Pancreas (tissue), 10 donors: ENCODE measurements around the gene SCN9A. TPM values are rescaled to one million over a fixed set of nuclear protein-coding genes. Genes with fewer than 3 reads are reported as not detected.

Source experiments
- ATAC-seq, 4 donors: fragments of 200-7000 bp; cut with Tn5 transposase; one replicate each; pipeline versions ENCODE4 v1.8.0 to v1.9.1; 2020; ENCODE audit warnings: mild to moderate bottlenecking in 4 of 4, moderate library complexity in 4 of 4
- DNase-seq, 6 donors: peaks; one replicate each; pipeline ENCODE4 v3.0.0-alpha.2; 2020
- FAIRE-seq: peaks from 2 replicates; lab custom pipeline; 2012; peaks lifted over from hg19 to GRCh38; lab: Jason Lieb, UNC
- H3K27ac ChIP-seq, 4 donors: fragments of 200-600 bp; sonication (generic); 1 replicate in 3 of 4; 2 replicates in 1 of 4; pipeline versions ENCODE4 v1.5.0 to v1.8.0; 2020
- H3K27me3 ChIP-seq, 4 donors: fragments of 200-600 bp; one replicate each; pipeline ENCODE4 v1.8.0; 2021
- H3K36me3 ChIP-seq, 3 donors: fragments of 200-600 bp; sonication (generic) in 1 of 3; one replicate each; pipeline versions ENCODE4 v1.5.0 to v1.8.0; 2020 to 2021
- H3K4me1 ChIP-seq, 3 donors: fragments of 200-600 bp; one replicate each; pipeline ENCODE4 v1.8.0; 2021
- H3K4me3 ChIP-seq, 4 donors: fragments of 200-600 bp; sonication (generic) in 2 of 4; one replicate each; pipeline versions ENCODE4 v1.5.0 to v1.8.0; 2020 to 2021
- H3K9me3 ChIP-seq, 4 donors: fragments of 200-600 bp; one replicate each; pipeline ENCODE4 v1.8.0; 2021
- CTCF ChIP-seq, 4 donors: fragments of 200-600 bp; sonication (generic) in 3 of 4; IDR thresholded peaks; one replicate each; pipeline versions ENCODE4 v1.5.0 to v1.8.0; 2021; ENCODE audit warnings: antibody characterized with exemption in 4 of 4
- WGBS, 2 donors: extraction: QIAGEN DNeasy Blood & Tissue Kit; methylation state at CpG; one replicate each; pipeline ENCODE4 v1.1.7; 2013; 5-methylcytosine and 5-hydroxymethylcytosine counted together
- intact Hi-C, 3 donors: fragments of 100-400 bp; cut with DNase I; formaldehyde crosslinking; loops; one replicate each; pipeline versions ENCODE4 v1.11.1 to v1.14.2; 2022
- polyA plus RNA-seq, 2 donors: library from polyadenylated mRNA; stranded (reverse); fragments of 200-250 nt; gene quantifications; one replicate each; pipeline ENCODE4 v1.2.3, GENCODE V29; 2013
- total RNA-seq, 6 donors: library from RNA; stranded (reverse); fragmentation: NEBNext Ultra II Directional in 4 of 6; extraction: Animal tissue kit (Norgen Biotek cat#: 25700) in 4 of 6; gene quantifications; one replicate each; pipeline versions ENCODE4 v1.2.1 to v1.2.4, GENCODE V29; 2021 to 2023
- donor health status: healthy with polysubstance abuse.
- donor health status: DM: no; HTN: no; CAD: no; lungs with moderate emphysema.
- donor health status: DM: no; HTN: no; CAD: no.
- donor health status: control.
- donor health status: control.
- donor health status: Bipolar disorder and iron deficiency.
- donor health status: DM: yes; HTN: yes; CAD: no.
- donor health status: DM: no; HTN: no; CAD: no.
- donor health status: DM: no; HTN: no; CAD: no.
- donor health status: DM: yes; HTN: yes; CAD: no.

SCN9A gene
- total and polyA plus RNA-seq, 8 donors: 1.6 to 20.5 (median 3.1) TPM

- WGBS, 2 donors: 63 to 68% methylated on average over 4 of the region's 4 CpGs
- H3K4me3 ChIP-seq: no peak overlapping the region
- DNase-seq: no peak
- H3K27me3 ChIP-seq: no peaks in the 10 kb centered on the region
- no peaks in the 10 kb centered on the region for H3K36me3 ChIP-seq
- ATAC-seq: no peak
- TF ChIP-seq CTCF (IDR thresholded peaks at IDR 0.05): no peak
- intact Hi-C loops: no loop called here
- H3K9me3 ChIP-seq: no peaks in the 10 kb centered on the region
- no peak overlapping the region for H3K27ac ChIP-seq
- FAIRE-seq: no peak
- H3K4me1 ChIP-seq: peaks cover 10 to 15% (median 11%) of the 10 kb centered on the region in 3 donors
Measured at GRCh38 chr2:166338831-166339339, 36.9 kb downstream of the SCN9A start.

GRCh38 chr2:166337932-166338331 is 37.8 kb downstream of the SCN9A start:
- H3K27me3 ChIP-seq: no peaks in the 10 kb centered on the region
- no peak overlapping the region for H3K27ac ChIP-seq
- intact Hi-C loops: no loop called here
- DNase-seq (no peak), ATAC-seq (no peak), FAIRE-seq (no peak)
- no peak overlapping the region for H3K4me3 ChIP-seq
- H3K9me3 ChIP-seq: no peaks in the 10 kb centered on the region
- H3K36me3 ChIP-seq: no peaks in the 10 kb centered on the region
- H3K4me1 ChIP-seq: peaks cover 10 to 16% (median 11%) of the 10 kb centered on the region in 3 donors
- no peak for TF ChIP-seq CTCF (IDR thresholded peaks at IDR 0.05)
- 85 to 87% methylated on average over 2 of the region's 2 CpGs for WGBS, 2 donors

GRCh38 chr2:166335284-166335683 is 40.5 kb downstream of the SCN9A start:
- Histone ChIP-seq H3K27ac (peak overlapping the region in 1 of 4 donors; percentile 30), H3K4me3 (no peak overlapping the region), H3K36me3 (no peaks in the 10 kb centered on the region), H3K4me1 (peaks cover 10 to 16% (median 11%) of the 10 kb centered on the region in 3 donors), H3K9me3 (no peaks in the 10 kb centered on the region), H3K27me3 (no peaks in the 10 kb centered on the region)
- DNase-seq (peak in 1 of 6 donors; percentile 3), ATAC-seq (peak; percentile 58 to 86 (median 69)), FAIRE-seq (no peak)
- no peak for TF ChIP-seq CTCF (IDR thresholded peaks at IDR 0.05)
- intact Hi-C loops: no loop called here
- 4 to 9% methylated on average over 3 of the region's 3 CpGs for WGBS, 2 donors

- peak in 1 of 4 donors; percentile 24 for ATAC-seq
Measured at GRCh38 chr2:166334805-166335204, 40.9 kb downstream of the SCN9A start.

More at GRCh38 chr2:166334805-166335204, 40.9 kb downstream of the SCN9A start:
- Histone ChIP-seq H3K36me3 (no peaks in the 10 kb centered on the region), H3K27ac (no peak overlapping the region), H3K9me3 (no peaks in the 10 kb centered on the region), H3K4me3 (no peak overlapping the region), H3K27me3 (no peaks in the 10 kb centered on the region), H3K4me1 (peaks cover 10 to 16% (median 11%) of the 10 kb centered on the region in 3 donors)
- DNase-seq: no peak
- no peak for TF ChIP-seq CTCF (IDR thresholded peaks at IDR 0.05)
- intact Hi-C loops: no loop called here
- no peak for FAIRE-seq
